ENCODE data around the gene PRSS27. TPM values are rescaled to one million over a fixed set of nuclear protein-coding genes. Genes with fewer than 3 reads are reported as not detected.

The PRSS27 gene
- total RNA-seq, 1 donor from 2014 or later, result 1.8 TPM

GRCh38 chr16:2736476-2737237, 16.6 kb upstream of the PRSS27 start:
- Mint-ChIP-seq H3K36me3 (ENCODE audit: low read depth) (no peaks in the 10 kb centered on the region), H3K9me3 (no peaks in the 10 kb centered on the region), H3K27ac (no peak overlapping the region), H3K27me3 (peaks cover 7% of the 10 kb centered on the region), H3K4me1 (no peaks in the 10 kb centered on the region), H3K4me3 (no peak overlapping the region)
- intact Hi-C loops (cut with micrococcal nuclease), result no loop called here
- ATAC-seq (ENCODE audit: low read depth) (no peak), DNase-seq (no peak)
- ChIA-PET CTCF (no interaction called here), POLR2A (no interaction called here)
- TF ChIP-seq, protein P1, sequence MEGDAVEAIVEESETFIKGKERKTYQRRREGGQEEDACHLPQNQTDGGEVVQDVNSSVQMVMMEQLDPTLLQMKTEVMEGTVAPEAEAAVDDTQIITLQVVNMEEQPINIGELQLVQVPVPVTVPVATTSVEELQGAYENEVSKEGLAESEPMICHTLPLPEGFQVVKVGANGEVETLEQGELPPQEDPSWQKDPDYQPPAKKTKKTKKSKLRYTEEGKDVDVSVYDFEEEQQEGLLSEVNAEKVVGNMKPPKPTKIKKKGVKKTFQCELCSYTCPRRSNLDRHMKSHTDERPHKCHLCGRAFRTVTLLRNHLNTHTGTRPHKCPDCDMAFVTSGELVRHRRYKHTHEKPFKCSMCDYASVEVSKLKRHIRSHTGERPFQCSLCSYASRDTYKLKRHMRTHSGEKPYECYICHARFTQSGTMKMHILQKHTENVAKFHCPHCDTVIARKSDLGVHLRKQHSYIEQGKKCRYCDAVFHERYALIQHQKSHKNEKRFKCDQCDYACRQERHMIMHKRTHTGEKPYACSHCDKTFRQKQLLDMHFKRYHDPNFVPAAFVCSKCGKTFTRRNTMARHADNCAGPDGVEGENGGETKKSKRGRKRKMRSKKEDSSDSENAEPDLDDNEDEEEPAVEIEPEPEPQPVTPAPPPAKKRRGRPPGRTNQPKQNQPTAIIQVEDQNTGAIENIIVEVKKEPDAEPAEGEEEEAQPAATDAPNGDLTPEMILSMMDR (IDR thresholded peaks at IDR 0.05), result no peak

GRCh38 chr16:2734844-2735515, 15.0 kb upstream of the PRSS27 start:
- no peak overlapping the region for H3K27ac Mint-ChIP-seq
- H3K4me1 Mint-ChIP-seq, result no peaks in the 10 kb centered on the region
- ATAC-seq (ENCODE audit: low read depth) (no peak), DNase-seq (no peak)
- TF ChIP-seq, protein P1 (IDR thresholded peaks at IDR 0.05), result no peak
- intact Hi-C loops (cut with micrococcal nuclease), result no loop called here
- no peaks in the 10 kb centered on the region for H3K9me3 Mint-ChIP-seq
- POLR2A ChIA-PET, result no interaction called here
- H3K4me3 Mint-ChIP-seq, result no peak overlapping the region
- CTCF ChIA-PET, result no interaction called here
- H3K36me3 Mint-ChIP-seq (ENCODE audit: low read depth), result no peaks in the 10 kb centered on the region
- peaks cover 7% of the 10 kb centered on the region for H3K27me3 Mint-ChIP-seq

- DNase-seq, result no peak
- H3K27me3 Mint-ChIP-seq, result peaks cover 13% of the 10 kb centered on the region
- ChIA-PET CTCF (no interaction called here), POLR2A (interaction anchor here (0.6 to 0.7 kb wide), 2 partner anchors 11 to 134 kb away, joined by 3 read pairs; no protein-coding TSS in a partner anchor)
- H3K9me3 Mint-ChIP-seq, result no peaks in the 10 kb centered on the region
- H3K4me3 Mint-ChIP-seq, result no peak overlapping the region
- H3K36me3 Mint-ChIP-seq (ENCODE audit: low read depth), result no peaks in the 10 kb centered on the region
- no peak overlapping the region for H3K27ac Mint-ChIP-seq
- TF ChIP-seq, protein P1 (IDR thresholded peaks at IDR 0.05), result no peak
- H3K4me1 Mint-ChIP-seq, result no peaks in the 10 kb centered on the region
- ATAC-seq (ENCODE audit: low read depth), result no peak
- intact Hi-C loops (cut with micrococcal nuclease), result no loop called here
Measured at GRCh38 chr16:2728034-2728433, 8.0 kb upstream of the PRSS27 start.

DNA sequence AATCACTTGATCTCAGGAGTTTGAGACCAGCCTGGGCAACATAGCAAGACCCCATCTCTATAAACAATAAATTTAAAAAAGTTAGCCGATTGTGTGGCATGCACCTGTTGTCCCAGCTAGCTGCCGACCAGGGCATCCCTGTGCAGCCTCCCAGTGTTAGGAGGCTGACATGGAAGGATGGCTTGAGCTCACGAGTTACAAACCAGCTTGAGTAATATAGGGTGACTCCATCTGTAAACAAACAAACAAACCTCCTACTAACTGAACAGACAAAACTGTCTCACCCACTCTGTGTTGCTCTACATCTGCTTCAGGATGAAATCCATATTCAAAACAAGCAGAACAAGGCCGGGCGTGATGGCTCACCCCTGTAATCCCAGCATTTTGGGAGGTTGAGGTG, 6.9 kb upstream of the PRSS27 start:
- Mint-ChIP-seq H3K27ac (no peak overlapping the region), H3K9me3 (no peaks in the 10 kb centered on the region), H3K4me1 (no peaks in the 10 kb centered on the region), H3K27me3 (peaks cover 11% of the 10 kb centered on the region), H3K36me3 (ENCODE audit: low read depth) (no peaks in the 10 kb centered on the region), H3K4me3 (no peak overlapping the region)
- ChIA-PET POLR2A (no interaction called here), CTCF (no interaction called here)
- no peak for ATAC-seq (ENCODE audit: low read depth)
- no peak for DNase-seq
- intact Hi-C loops (cut with micrococcal nuclease), result no loop called here
- TF ChIP-seq, protein P1 (IDR thresholded peaks at IDR 0.05), result no peak

GRCh38 chr16:2724816-2725348, 4.9 kb upstream of the PRSS27 start:
- Mint-ChIP-seq H3K9me3 (no peaks in the 10 kb centered on the region), H3K4me1 (peaks cover 5% of the 10 kb centered on the region), H3K36me3 (ENCODE audit: low read depth) (no peaks in the 10 kb centered on the region), H3K4me3 (no peak overlapping the region), H3K27me3 (peaks cover 11% of the 10 kb centered on the region), H3K27ac (no peak overlapping the region)
- TF ChIP-seq, protein P1 (IDR thresholded peaks at IDR 0.05), result no peak
- ChIA-PET POLR2A (no interaction called here), CTCF (interaction anchor here (0.7 kb wide), 1 partner anchor 52 kb away, joined by 3 read pairs; no protein-coding TSS in a partner anchor)
- intact Hi-C loops (cut with micrococcal nuclease), result no loop called here
- ATAC-seq (ENCODE audit: low read depth) (no peak), DNase-seq (no peak)
